IMR-90 (cell line): ENCODE measurements around the gene SLC39A11.

ENCODE experiments used
- CEBPB ChIP-seq: IDR thresholded peaks from 2 replicates; pipeline ENCODE4 v1.6.1; 2012; ENCODE audit warnings: low read depth, low read length, improper control_type of control experiment
- CTCF ChIP-seq: conservative IDR thresholded peaks from 2 replicates; pipeline ENCODE4 v1.5.1; 2012; ENCODE audit warnings: mild to moderate bottlenecking, low read depth, low read length, improper control_type of control experiment
- POLR2A ChIP-seq: IDR thresholded peaks from 2 replicates; pipeline ENCODE4 v1.6.1; 2012; ENCODE audit warnings: mild to moderate bottlenecking, low read depth, low read length

GRCh38 chr17:72794152-72794551, 298.3 kb downstream of the SLC39A11 start:
- no peak for TF ChIP-seq CTCF
- no peak for TF ChIP-seq POLR2A
- no peak for TF ChIP-seq CEBPB
